COLO668 (cell line): Measurements from ENCODE around the gene ALK.

ENCODE experiments used
- DNase-seq: peaks from one replicate; lab custom pipeline; 2025; ENCODE audit not compliant: unreplicated experiment; lab: John Stamatoyannopoulos, UW

The ALK gene

DNA sequence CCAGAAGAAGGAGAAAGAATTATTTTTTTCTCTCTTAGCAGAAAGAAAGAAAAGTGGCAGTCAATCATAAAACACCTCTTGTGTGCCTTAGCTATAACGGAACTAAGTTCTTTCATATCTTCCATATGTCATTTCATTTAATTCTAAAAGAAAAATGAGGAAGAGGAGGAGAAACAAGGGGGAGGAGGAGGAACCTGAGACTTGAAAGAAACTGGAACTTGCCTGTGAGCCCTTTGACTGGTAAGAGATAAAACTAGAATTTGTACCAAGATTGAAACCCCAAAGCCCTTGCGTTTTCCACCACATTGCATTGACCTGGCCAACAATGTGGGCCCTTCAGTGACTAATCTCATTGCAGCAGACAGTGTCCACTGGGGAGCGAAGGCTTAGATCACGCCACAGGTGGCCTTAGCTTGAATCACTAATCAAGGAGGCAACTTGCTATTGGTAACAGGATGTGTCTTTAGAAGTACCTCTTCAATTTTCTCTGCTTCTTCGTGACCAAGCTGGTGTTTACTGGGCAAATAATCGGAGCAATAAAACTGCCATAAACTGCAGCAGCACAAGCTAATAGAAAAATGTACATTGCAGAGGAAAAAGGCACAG lies 498.2 kb downstream of the ALK start:
- DNase-seq: no peak

DNA sequence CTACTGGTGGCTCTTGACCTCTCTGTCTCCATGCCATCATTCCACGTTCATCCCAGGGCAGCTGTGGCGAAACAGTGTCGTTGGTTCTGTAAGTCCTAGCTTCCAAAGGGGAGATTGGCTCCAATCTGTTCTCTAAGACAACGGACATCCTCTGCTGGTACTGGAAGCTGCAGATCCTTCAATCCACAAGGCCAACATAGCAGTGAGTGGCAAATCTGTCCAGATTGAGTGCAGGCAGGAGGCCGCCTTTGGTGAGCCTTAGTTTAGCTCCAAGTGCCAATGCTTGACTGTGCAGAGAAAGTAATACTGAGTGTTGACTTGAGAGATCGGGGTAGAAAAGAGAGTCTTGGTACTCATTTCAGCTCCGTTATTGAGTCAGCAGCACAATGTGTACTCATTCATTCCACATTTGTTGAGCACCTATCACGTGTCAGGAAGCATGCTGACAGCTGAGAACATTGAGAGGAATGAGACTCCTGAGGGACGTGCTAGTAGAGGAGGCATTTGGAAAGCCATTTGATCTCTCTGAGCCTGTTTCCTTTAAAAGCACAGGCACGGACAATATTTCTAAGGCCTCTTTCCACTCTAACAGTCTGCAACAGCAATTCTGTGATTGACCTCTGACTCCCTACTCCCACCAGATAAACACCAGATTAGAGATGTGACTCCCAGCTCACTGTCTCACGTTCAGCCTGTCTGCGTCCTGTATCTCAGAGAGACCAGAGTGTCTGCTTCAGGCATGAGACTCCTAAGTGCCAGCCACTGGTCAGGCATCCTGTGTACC lies 500.2 kb downstream of the ALK start:
- no peak for DNase-seq

DNA sequence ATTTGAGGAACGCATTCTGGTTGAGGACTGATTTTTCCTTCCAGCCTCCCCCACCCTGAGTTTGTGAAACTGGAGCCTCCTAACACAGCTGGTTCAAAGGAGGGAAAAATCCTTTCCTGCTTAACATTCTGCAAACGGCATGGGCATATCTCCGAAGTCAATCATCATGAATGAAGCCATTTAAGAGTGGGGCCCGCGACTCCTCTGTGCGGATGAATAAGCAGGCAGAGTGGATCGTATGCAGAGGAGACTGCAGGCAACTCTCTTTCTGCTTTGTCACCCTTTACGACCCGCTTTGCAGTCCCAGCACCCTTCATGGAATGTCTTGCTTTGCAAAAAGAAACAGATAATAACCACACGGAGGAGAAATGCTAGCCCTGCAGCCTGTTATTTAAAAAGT lies 500.9 kb downstream of the ALK start:
- no peak for DNase-seq

DNA sequence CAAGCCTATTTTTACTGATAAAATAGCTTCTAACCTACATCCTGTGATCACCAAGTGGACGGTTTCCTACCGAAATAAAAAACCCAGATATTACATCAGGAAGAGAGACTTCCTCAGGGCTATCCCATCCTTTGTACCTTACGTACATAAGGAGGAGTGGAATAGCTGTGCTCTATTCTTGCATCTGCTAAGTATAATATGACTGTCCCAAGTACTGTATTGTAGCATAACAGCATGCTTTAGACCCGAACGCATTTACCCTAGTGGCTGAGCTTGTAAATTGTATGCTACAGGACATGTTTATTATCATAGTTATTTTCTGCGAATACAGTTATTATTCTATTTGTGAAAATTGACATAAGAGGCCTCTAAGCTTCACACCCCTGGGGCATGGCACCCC lies 503.8 kb downstream of the ALK start:
- DNase-seq: no peak

DNA sequence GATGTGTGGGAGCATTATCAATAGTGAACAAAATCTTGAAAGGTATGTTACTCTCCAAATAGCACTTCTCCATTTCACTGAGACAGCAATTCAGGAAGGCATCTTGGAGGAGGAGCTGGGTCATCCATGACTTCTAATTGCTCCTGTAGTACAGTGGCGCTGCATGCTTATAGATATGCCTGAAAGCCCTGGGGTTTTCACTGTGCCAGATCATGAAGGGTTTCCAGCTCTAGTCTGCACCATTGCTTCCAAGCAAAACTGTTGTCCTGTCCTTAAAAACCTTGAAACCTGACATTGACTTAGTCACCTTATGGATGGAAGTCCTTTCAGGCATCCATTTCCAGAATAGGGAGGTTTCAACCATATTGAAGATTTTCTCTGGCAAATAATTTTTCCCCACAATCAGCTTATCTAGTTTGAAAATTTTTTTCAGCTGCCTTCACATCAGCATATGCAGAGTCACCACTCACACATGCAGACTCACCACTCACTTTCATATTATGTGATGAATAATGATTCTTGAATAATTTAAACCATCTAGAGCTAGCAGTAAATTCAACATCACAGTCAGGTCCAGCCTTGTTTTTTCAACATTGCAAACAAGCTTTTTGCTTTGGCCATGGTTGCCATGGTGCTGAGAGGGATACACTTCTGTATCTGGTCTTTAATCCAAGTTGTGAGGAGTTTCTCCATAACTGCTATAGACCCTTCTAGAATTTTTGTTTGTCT lies 509.0 kb downstream of the ALK start:
- DNase-seq: no peak

DNA sequence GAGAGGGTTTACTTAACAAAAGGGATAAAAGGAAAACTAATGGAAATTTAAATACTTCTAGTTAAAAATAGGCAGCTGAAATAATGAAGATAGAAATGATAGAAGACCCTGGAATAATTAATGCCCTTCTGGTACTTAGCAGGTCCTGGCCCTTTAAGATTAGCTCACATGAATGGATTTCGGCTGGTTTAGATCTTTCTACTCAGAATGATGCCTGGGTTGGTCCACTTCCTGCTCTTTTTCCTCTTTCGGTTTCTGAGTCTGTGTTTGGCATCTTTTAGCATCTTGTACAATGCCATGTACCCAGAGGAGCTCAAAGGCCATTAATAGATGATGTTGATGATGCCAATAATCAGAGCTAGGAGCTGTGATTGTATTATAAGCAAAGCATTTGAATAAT lies 515.7 kb downstream of the ALK start:
- DNase-seq: no peak

DNA sequence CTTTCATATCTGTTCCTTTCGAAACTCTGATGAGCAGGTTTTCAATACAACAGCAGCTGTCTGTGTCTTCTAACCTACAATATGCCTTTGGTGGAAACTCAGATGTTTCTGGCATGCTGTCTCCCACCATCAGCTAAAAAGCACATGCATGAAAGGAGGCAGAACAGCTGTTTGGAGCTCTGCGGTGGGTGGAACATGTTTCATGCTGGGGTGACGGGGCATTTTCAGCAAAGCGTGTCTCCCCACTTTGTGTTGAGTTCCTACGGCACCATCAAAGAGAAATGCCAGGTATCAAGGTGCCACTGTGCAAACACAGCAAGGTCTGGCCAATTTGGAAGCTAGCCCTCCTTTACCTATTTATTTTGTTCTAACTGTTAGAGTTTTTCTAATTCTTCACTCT lies 516.1 kb downstream of the ALK start:
- no peak for DNase-seq

GRCh38 chr2:29401994-29402393 lies 519.4 kb downstream of the ALK start:
- no peak for DNase-seq

GRCh38 chr2:29400930-29401653 lies 520.3 kb downstream of the ALK start:
- no peak for DNase-seq

DNA sequence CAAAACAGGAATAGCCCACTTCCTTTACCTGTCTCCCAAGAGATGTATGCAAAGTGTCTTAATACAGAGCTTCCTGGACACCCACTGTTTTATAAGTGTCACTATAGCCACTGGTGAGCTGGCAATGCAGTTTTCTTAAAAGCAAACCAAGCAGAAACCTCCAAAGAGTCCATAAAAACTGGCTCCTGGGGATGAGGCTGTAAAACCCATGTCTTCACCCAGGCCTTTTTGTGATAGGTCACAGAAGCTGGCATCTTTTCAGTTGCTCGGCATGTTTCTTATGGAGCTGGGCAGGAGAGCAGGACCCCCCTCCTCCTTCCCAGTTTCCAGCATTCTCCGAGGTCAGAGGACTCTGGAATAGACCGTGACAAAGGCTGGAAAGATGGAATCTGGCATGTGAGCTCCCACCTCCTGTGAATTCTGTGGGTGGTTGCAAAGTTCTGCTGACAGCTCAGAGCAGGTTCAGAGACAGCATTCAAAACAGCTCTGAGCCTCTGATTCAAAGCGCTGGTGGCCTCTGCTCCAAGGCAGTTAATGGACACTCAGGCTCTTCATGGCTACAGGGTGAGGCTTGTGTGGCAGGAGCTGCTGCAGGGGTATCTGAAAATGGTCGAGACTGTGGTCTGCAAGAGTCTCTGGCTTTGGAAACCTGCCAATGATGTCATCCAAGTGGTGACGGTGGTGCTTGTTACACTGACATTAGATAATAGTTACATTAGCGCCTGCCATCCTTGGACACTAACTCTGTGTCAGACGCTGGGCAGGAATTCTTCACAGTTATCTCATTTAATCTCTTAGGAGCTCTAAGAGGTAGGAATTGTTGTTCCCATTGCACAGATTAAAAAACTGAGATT lies 522.8 kb downstream of the ALK start:
- DNase-seq: no peak

DNA sequence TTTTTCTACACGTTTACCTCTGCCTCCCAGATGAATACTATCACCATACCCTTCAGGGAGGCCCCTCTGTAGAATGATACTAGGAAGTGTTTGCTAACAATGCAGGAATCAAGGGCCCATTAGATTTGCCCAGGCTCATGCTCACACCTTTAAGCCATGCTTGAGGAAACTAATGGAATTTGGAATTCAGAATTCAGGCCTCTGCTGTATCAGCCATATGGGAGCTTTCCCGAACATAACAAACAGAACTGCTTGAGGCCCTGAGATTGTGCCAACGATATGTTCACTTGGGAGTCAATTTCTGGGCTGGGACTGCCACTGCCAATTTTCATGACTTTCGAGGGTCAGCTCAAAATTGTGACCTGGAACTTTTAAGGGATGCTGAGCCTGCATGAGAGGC lies 523.7 kb downstream of the ALK start:
- DNase-seq: no peak

- no peak for DNase-seq
Measured at GRCh38 chr2:29397039-29397438, 524.3 kb downstream of the ALK start.

- no peak for DNase-seq
Measured at GRCh38 chr2:29394981-29395350, 526.4 kb downstream of the ALK start.

DNA sequence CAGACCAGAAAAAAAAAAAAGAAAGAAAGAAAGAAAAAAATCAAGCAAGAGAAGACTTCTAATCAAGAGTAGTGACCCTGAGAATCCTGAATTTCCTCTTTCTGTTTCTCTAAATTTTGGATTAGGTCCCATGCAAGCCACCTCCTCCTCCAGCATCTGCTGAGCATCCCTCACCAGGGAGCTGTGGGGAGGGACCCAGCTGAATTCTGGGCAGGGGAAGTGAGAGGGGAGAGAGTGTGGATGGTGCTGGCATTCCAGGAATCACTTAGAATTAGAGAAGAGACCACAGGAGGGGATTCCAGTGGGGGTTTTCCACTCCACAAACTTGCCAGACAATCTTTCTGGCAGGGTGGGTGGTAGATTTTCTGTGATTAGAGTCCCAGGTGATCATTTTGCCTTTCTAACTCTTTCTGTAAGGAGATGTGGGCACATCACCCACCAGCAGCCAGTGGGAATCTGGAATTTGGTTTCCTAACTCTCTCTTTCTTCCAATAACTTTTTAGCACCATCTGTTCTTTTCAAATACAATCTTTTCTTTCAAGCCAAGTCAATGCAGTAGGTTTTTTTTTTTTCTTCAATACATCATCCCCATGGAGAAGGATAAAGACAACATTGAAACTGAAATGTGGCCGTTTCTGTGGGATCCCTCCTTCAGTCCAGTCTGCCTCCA lies 526.9 kb downstream of the ALK start:
- DNase-seq: no peak

DNA sequence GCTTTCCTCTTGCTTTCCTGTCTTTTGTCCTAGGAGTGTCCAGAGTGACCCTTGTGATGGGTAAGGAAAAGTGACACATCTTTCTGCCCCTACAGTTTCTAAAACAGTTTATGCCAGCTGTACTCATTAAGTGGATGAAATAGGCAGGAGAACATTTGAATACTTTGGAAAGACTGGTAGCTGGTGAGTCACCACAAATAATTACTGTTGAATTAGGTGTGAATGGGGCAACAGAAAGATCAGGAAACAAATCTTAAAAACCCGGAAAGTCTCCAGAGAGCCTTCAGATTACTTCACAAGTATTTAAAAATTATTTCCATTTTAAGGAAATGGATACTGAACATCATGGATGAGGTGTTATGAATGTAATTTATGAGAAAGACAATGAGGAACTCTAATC lies 527.7 kb downstream of the ALK start:
- no peak for DNase-seq

- DNase-seq: no peak
Measured at GRCh38 chr2:29392774-29393173, 528.6 kb downstream of the ALK start.

- DNase-seq: no peak
Measured at GRCh38 chr2:29390136-29390535, 531.2 kb downstream of the ALK start.

DNA sequence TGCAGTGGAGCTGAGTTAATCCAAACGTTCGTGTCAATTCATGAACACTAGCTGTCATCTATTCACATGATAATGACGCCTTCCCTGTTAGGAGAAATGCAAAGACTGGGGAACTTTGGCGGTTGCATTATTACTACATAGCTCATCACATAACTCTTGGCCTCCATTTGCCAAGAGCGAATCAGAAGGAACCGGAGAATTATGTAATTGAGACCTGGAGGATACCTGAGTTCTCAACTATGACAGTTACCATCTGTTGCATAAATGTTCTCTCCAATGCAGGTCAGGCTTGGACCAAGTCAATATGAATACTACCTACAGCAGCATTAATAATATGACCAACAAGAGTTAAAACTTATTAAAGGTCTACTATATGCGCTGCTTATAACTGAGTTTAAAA lies 531.7 kb downstream of the ALK start:
- no peak for DNase-seq

- DNase-seq: no peak
Measured at GRCh38 chr2:29388071-29388470, 533.3 kb downstream of the ALK start.

DNA sequence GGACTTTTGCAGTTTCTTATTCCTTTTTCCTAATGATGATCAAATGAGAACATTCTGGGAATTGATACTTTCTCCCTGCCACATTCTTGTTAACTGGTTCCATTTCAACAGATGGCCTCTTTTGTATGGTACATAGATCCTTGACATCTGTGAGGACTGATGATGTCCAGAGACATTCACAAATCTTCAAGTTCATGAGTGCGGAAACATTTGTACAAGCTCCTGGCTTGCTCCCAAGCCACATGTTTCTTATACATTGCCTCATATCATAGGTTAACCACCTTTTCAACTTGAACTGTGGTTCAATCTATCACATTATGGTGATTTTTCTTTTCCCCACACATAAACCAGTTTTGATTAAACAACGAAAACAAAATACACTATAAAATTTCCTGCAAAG lies 538.9 kb downstream of the ALK start:
- no peak for DNase-seq
